Esophagus muscularis mucosa (tissue), 4 donors: ENCODE results near the gene ALS2CL. TPM values are rescaled to one million over a fixed set of nuclear protein-coding genes. Genes with fewer than 3 reads are reported as not detected.

ENCODE experiments used
- DNase-seq: peaks from one replicate; pipeline ENCODE4 v3.0.0-alpha.2; 2017; ENCODE audit errors: extremely low spot score
- H3K27ac ChIP-seq, 4 donors: fragments of 200-600 bp; sonication (generic); replicated peaks in 1 of 4; 1 replicate in 3 of 4; 2 replicates in 1 of 4; pipeline ENCODE4 v1.5.1; 2016 to 2019; ENCODE audit warnings: mild to moderate bottlenecking in 1 of 4
- H3K27me3 ChIP-seq, 4 donors: fragments of 200-600 bp; sonication (generic); one replicate each; pipeline versions ENCODE4 v1.5.1 to v1.6.0; 2016 to 2019
- H3K36me3 ChIP-seq, 4 donors: fragments of 200-600 bp; sonication (generic); one replicate each; pipeline ENCODE4 v1.5.1; 2016 to 2019
- H3K4me1 ChIP-seq, 4 donors: fragments of 200-600 bp; sonication (generic); one replicate each; pipeline ENCODE4 v1.5.1; 2016 to 2019
- H3K4me3 ChIP-seq, 4 donors: fragments of 200-600 bp; sonication (generic); 1 replicate in 2 of 4; 2 replicates in 2 of 4; pipeline ENCODE4 v1.5.1; 2016 to 2019; ENCODE audit warnings: mild to moderate bottlenecking in 4 of 4, moderate library complexity in 1 of 4
- H3K9me3 ChIP-seq, 4 donors: fragments of 200-600 bp; sonication (generic); 1 replicate in 3 of 4; 2 replicates in 1 of 4; pipeline ENCODE4 v1.5.1; 2016 to 2019
- CTCF ChIP-seq, 3 experiments: fragments of 200-600 bp in 2 of 3; fragments of 450-650 bp in 1 of 3; sonication (generic) in 2 of 3; IDR thresholded peaks; one replicate each; pipeline ENCODE4 v1.5.1; 2017 to 2019; ENCODE audit warnings: antibody characterized with exemption in 3 of 3, mild to moderate bottlenecking in 2 of 3, moderate library complexity in 1 of 3
- EP300 ChIP-seq: sonication (generic); formaldehyde crosslinking; IDR thresholded peaks from one replicate; pipeline ENCODE4 v1.6.1; 2017; ENCODE audit warnings: antibody characterized with exemption
- POLR2A ChIP-seq: fragments of 450-650 bp; IDR thresholded peaks from one replicate; pipeline ENCODE4 v1.6.1; 2017; ENCODE audit warnings: antibody characterized with exemption, moderate library complexity, mild to moderate bottlenecking, low read depth
- POLR2AphosphoS5 ChIP-seq, 2 donors: sonication (generic); formaldehyde crosslinking; IDR thresholded peaks; one replicate each; pipeline ENCODE4 v1.6.1; 2017; ENCODE audit warnings: antibody characterized with exemption in 2 of 2
- WGBS: methylation state at CpG from one replicate; pipeline ENCODE4 v1.1.5; 2018; 5-methylcytosine and 5-hydroxymethylcytosine counted together
- intact Hi-C: fragments of 100-400 bp; cut with DNase I; formaldehyde crosslinking; loops from one replicate; pipeline ENCODE4 v1.15.1; 2023
- total RNA-seq, 4 donors: library from RNA; depleted of rRNA; stranded (reverse); fragments of >200 nt; gene quantifications; one replicate each; pipeline versions ENCODE4 v1.1.0 to v1.2.1, GENCODE V29; 2016

Gene ALS2CL
- total RNA-seq, 4 donors from 2014 or later: 3.3 to 11.8 (median 10.8) TPM

GRCh38 chr3:46699676-46700523 is 6.4 kb upstream of the ALS2CL start:
- H3K27ac ChIP-seq: peak overlapping the region; percentile 16 to 58 (median 34)
- intact Hi-C loops: no loop called here

DNA sequence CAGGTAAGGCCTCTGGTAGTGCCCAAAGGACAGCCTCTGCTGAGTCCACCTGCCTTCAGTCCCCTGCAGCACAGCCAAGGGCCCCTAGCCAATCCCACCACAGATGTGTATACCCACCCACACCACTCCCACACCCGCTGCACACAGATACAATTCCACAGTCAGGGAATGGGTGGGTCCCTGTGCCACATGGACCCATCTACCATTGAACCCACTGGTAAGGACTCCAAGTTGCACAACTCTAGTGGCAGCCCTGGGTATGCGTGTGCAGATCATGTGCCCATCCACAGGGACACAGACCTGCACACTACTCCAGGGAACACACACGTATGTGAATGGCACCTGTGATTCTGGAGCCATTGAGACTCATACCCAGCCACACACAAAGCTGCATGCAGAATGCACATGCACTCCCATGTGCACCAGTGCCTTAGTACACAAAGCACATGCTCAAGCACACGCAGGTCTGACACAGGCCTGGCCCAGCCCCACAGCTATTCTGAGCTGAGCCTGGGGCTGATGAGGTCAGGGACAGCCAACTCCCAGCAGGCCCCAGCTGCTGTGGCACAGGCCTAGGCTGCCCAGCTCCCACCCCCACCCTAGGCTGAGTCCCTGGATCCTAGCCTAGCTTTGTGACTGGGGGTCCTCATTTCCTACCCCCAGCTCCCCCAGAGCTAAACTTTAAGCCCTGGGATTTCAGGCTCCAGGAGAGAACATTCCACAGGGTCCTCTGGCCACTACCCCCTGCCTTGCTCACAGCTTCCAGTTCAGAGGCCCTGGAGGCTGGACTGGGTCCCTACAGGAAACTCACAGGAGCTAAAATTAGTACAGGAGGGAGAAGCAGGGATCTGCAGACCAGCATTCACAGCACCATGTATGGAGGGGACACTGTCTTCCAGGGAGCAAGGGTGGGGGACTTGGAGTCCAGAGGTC is 2.7 kb upstream of the ALS2CL start:
- peak in 1 of 2 donors; percentile 78 for TF ChIP-seq POLR2AphosphoS5 (IDR thresholded peaks at IDR 0.05)
- TF ChIP-seq CTCF (IDR thresholded peaks at IDR 0.05): no peak
- TF ChIP-seq EP300: no peak
- Histone ChIP-seq H3K36me3 (no peaks in the 10 kb centered on the region), H3K27me3 (peaks cover 0 to 2% (median 0%) of the 10 kb centered on the region in 4 donors), H3K4me3 (no peak overlapping the region), H3K27ac (peak overlapping the region; percentile 59 to 82 (median 74)), H3K9me3 (no peaks in the 10 kb centered on the region), H3K4me1 (peaks cover 75 to 85% (median 81%) of the 10 kb centered on the region in 4 donors)
- intact Hi-C loops: no loop called here
- no peak for DNase-seq
- 67% methylated on average over 3 of the region's 4 CpGs for WGBS

More at GRCh38 chr3:46699676-46700523, 6.4 kb upstream of the ALS2CL start:
- H3K4me3 ChIP-seq: no peak overlapping the region
- TF ChIP-seq EP300: no peak
- peak in 1 of 2 donors; percentile 38 for TF ChIP-seq POLR2AphosphoS5 (IDR thresholded peaks at IDR 0.05)
- no peaks in the 10 kb centered on the region for H3K9me3 ChIP-seq
- no peaks in the 10 kb centered on the region for H3K36me3 ChIP-seq
- peaks cover 0 to 7% (median 0%) of the 10 kb centered on the region in 4 donors for H3K27me3 ChIP-seq
- DNase-seq: no peak
- peaks cover 54 to 60% (median 58%) of the 10 kb centered on the region in 4 donors for H3K4me1 ChIP-seq
- WGBS: 77% methylated on average over 4 of the region's 8 CpGs

GRCh38 chr3:46695177-46695961 is 1.9 kb upstream of the ALS2CL start:
- TF ChIP-seq EP300: no peak
- no peak for TF ChIP-seq POLR2A
- TF ChIP-seq CTCF (IDR thresholded peaks at IDR 0.05): peak in 1 of 3 experiments; percentile 7
- peak; percentile 23 to 53 for TF ChIP-seq POLR2AphosphoS5 (IDR thresholded peaks at IDR 0.05)
- H3K4me1 ChIP-seq: peaks cover 74 to 85% (median 80%) of the 10 kb centered on the region in 4 donors
- H3K9me3 ChIP-seq: no peaks in the 10 kb centered on the region
- DNase-seq: no peak
- H3K27me3 ChIP-seq: no peaks in the 10 kb centered on the region
- H3K4me3 ChIP-seq: no peak overlapping the region
- intact Hi-C loops: no loop called here
- peak overlapping the region; percentile 59 to 82 (median 74) for H3K27ac ChIP-seq
- no peaks in the 10 kb centered on the region for H3K36me3 ChIP-seq
- 80% methylated on average over 10 of the region's 11 CpGs for WGBS

DNA sequence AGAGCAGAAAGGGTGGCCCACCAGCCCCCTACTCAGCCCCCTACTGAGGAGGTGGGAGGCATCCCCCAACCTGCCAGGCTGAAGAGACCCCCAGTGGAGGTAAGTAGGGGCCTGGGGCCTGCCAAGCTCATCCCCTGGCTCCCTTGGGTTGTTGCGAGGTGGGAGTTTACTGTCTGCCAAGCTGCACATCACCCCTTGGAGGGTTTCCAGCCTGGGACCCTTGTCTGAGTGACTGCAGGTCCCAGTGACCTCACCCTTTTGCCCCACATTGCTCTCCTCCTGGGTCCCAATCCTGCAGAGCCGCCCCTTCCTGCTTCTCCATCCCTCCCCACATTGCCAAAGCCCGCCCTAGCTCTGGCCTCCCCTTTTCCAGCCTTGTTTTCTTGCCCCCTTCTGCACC is 1.0 kb upstream of the ALS2CL start:
- Histone ChIP-seq H3K9me3 (no peaks in the 10 kb centered on the region), H3K36me3 (peaks cover 0 to 2% (median 0%) of the 10 kb centered on the region in 4 donors), H3K4me1 (peaks cover 72 to 83% (median 78%) of the 10 kb centered on the region in 4 donors), H3K27me3 (no peaks in the 10 kb centered on the region), H3K4me3 (no peak overlapping the region), H3K27ac (peak overlapping the region; percentile 59 to 82 (median 78))
- 98% methylated on average over 3 of the region's 3 CpGs for WGBS
- no peak for TF ChIP-seq POLR2AphosphoS5 (IDR thresholded peaks at IDR 0.05)
- no peak for DNase-seq
- intact Hi-C loops: no loop called here

DNA sequence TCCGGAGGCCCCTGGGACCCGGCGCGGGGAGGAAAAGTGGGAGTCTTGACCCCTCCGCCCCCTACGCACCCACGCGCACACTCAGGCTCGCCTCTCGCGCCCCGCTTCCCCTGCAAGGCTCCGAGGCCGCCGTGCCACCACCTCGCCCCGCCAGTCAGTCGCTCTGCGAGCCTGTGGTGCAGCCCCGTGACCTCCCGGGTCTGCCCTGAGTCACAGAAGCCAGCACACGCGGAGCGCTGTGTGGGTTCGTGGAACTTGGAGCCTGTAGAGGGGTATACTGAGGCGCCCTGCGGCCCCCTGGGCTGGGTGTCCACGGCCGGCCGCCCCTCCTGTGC is 380 bp upstream of the ALS2CL start:
- peak overlapping the region; percentile 66 to 89 (median 82) for H3K4me3 ChIP-seq
- H3K9me3 ChIP-seq: no peaks in the 10 kb centered on the region
- H3K27me3 ChIP-seq: no peaks in the 10 kb centered on the region
- TF ChIP-seq POLR2AphosphoS5 (IDR thresholded peaks at IDR 0.05) (no peak), POLR2A (no peak), EP300 (no peak), CTCF (IDR thresholded peaks at IDR 0.05) (no peak)
- intact Hi-C loops: no loop called here
- DNase-seq: no peak
- H3K36me3 ChIP-seq: peaks cover 0 to 8% (median 0%) of the 10 kb centered on the region in 4 donors
- H3K4me1 ChIP-seq: peaks cover 69 to 78% (median 73%) of the 10 kb centered on the region in 4 donors
- peak overlapping the region; percentile 59 to 82 (median 78) for H3K27ac ChIP-seq
- WGBS: 65% methylated on average over 11 of the region's 30 CpGs
